Caco-2 (cell line): ENCODE data around the gene NDUFB2. TPM values are rescaled to one million over a fixed set of nuclear protein-coding genes. Genes with fewer than 3 reads are reported as not detected.

Experiments used
- BruUV-seq: library from RNA; stranded (reverse); fragments of 400-500 nt; replicated peaks from 2 replicates; lab custom pipeline; 2021; lab: Mats Ljungman, UMichigan
- CTCF ChIA-PET: fragments of 300-600 bp; sonication (Branson Sonifier 250); formaldehyde crosslinking; loops from one replicate; lab custom pipeline; 2022; ENCODE audit warnings: antibody characterized with exemption; lab: Charles Lee
- POLR2A ChIA-PET: fragments of 300-600 bp; sonication (Branson Sonifier 250); formaldehyde crosslinking; loops from one replicate; lab custom pipeline; 2022; ENCODE audit warnings: antibody characterized with exemption; lab: Charles Lee
- DNase-seq, 2 experiments: peaks; one replicate each; pipeline versions ENCODE4 v3.0.0 to v3.0.0-alpha.2; 2020 to 2022
- H3K27me3 ChIP-seq: replicated peaks from 2 replicates; pipeline ENCODE4 v1.6.0; 2011; ENCODE audit warnings: low read length; ENCODE audit not compliant: control insufficient read depth, insufficient read depth
- H3K36me3 ChIP-seq: 2 replicates; pipeline ENCODE4 v1.5.1; 2011; ENCODE audit warnings: low read length; ENCODE audit not compliant: control insufficient read depth, insufficient read depth
- H3K4me1 ChIP-seq: fragments of 250-450 bp; sonication (Bioruptor Pico); 2 replicates; pipeline ENCODE4 v1.5.1; 2020; ENCODE audit warnings: mild to moderate bottlenecking
- H3K4me3 ChIP-seq: 2 replicates; pipeline ENCODE4 v1.5.1; 2011; ENCODE audit warnings: low read depth, mild to moderate bottlenecking, control low read depth, low read length
- H3K9me3 ChIP-seq: fragments of 250-450 bp; sonication (Bioruptor Pico); 2 replicates; pipeline ENCODE4 v1.5.1; 2020; ENCODE audit warnings: mild to moderate bottlenecking, moderate library complexity
- H3K27ac Mint-ChIP-seq: one replicate; pipeline ENCODE4 v1.8.0; 2022; ENCODE audit warnings: mixed read lengths; ENCODE audit not compliant: unreplicated experiment
- H3K27me3 Mint-ChIP-seq: one replicate; pipeline ENCODE4 v1.8.0; 2022; ENCODE audit warnings: mixed read lengths; ENCODE audit not compliant: insufficient read depth, unreplicated experiment
- H3K36me3 Mint-ChIP-seq: one replicate; pipeline ENCODE4 v1.8.0; 2022; ENCODE audit warnings: mild to moderate bottlenecking, mixed read lengths; ENCODE audit not compliant: insufficient read depth, unreplicated experiment
- H3K4me1 Mint-ChIP-seq: one replicate; pipeline ENCODE4 v1.8.0; 2022; ENCODE audit warnings: low read depth, mixed read lengths; ENCODE audit not compliant: unreplicated experiment
- H3K4me3 Mint-ChIP-seq: one replicate; pipeline ENCODE4 v1.8.0; 2022; ENCODE audit warnings: mild to moderate bottlenecking, moderate library complexity, mixed read lengths; ENCODE audit not compliant: unreplicated experiment
- H3K9me3 Mint-ChIP-seq: one replicate; pipeline ENCODE4 v1.8.0; 2022; ENCODE audit warnings: mixed read lengths; ENCODE audit not compliant: unreplicated experiment
- CTCF ChIP-seq, 2 experiments: fragments of 200-600 bp in 1 of 2; IDR thresholded peaks; 1 replicate in 1 of 2; 2 replicates in 1 of 2; pipeline versions ENCODE4 v1.5.1 to v1.8.0; 2011 to 2022; ENCODE audit warnings: antibody characterized with exemption in 1 of 2, control low read depth in 1 of 2, inconsistent platforms in 1 of 2, low read depth in 1 of 2, low read length in 1 of 2, mild to moderate bottlenecking in 1 of 2, moderate library complexity in 1 of 2; ENCODE audit not compliant: insufficient read depth in 1 of 2, severe bottlenecking in 1 of 2, unreplicated experiment in 1 of 2
- intact Hi-C: fragments of 100-400 bp; cut with micrococcal nuclease; formaldehyde crosslinking; loops from one replicate; pipeline ENCODE4 v1.10.0; 2022; ENCODE audit not compliant: unreplicated experiment
- total RNA-seq: library from RNA; stranded (reverse); gene quantifications from 2 replicates; pipeline ENCODE4 v1.2.3, GENCODE V29; 2022

The NDUFB2 gene
- total RNA-seq, 1 experiment from 2014 or later = 166 TPM

GRCh38 chr7:140649556-140650205, 46.8 kb upstream of the NDUFB2 start:
- H3K4me3 Mint-ChIP-seq = no peak overlapping the region
- no peaks in the 10 kb centered on the region for H3K4me1 Mint-ChIP-seq
- no peaks in the 10 kb centered on the region for H3K27me3 ChIP-seq
- no peak for DNase-seq
- no peaks in the 10 kb centered on the region for H3K9me3 Mint-ChIP-seq
- no peaks in the 10 kb centered on the region for H3K4me1 ChIP-seq
- TF ChIP-seq CTCF (IDR thresholded peaks at IDR 0.05; ENCODE audit: insufficient read depth in 1 of 2, low read depth in 1 of 2, low read length in 1 of 2, severe bottlenecking in 1 of 2, unreplicated experiment in 1 of 2) = no peak
- ChIA-PET CTCF (no interaction called here), POLR2A (no interaction called here)
- no peaks in the 10 kb centered on the region for H3K9me3 ChIP-seq
- H3K27ac Mint-ChIP-seq = no peak overlapping the region
- no peaks in the 10 kb centered on the region for H3K36me3 ChIP-seq
- BruUV-seq = no TSS peak
- no peaks in the 10 kb centered on the region for H3K27me3 Mint-ChIP-seq
- H3K36me3 Mint-ChIP-seq = peaks cover 2% of the 10 kb centered on the region
- no peak overlapping the region for H3K4me3 ChIP-seq
- intact Hi-C loops = loop anchor here (10.0 kb wide), 1 partner anchor 475 kb away; the partner anchor contains the start of gene KDM7A

DNA sequence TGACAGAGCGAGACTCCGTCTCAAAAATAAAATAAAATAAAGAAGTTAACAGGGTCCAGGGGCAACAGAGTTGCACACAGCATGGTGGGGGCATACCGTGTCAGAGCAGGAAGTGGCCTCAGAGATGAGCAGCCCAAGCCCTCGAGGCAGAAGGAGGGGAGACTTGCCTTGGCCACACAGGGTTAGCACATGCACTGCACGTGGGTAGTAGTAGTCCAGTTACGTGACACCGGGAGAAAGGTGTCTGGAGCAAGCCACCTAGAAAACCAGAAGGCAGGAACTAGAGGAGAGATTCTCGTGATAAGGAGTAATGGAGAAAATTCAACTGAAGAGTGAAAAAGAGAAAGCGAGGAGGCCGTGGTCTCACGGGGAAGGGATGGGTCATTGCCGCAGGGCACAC, 46.1 kb upstream of the NDUFB2 start:
- Histone ChIP-seq H3K4me3 (no peak overlapping the region), H3K36me3 (no peaks in the 10 kb centered on the region), H3K9me3 (no peaks in the 10 kb centered on the region), H3K4me1 (no peaks in the 10 kb centered on the region), H3K27me3 (no peaks in the 10 kb centered on the region)
- H3K4me3 Mint-ChIP-seq = no peak overlapping the region
- no peak for DNase-seq
- no peak overlapping the region for H3K27ac Mint-ChIP-seq
- intact Hi-C loops = loop anchor here (10.0 kb wide), 1 partner anchor 476 kb away; the partner anchor contains the start of gene KDM7A
- no peaks in the 10 kb centered on the region for H3K4me1 Mint-ChIP-seq
- ChIA-PET CTCF (no interaction called here), POLR2A (no interaction called here)
- BruUV-seq = no TSS peak
- TF ChIP-seq CTCF (IDR thresholded peaks at IDR 0.05; ENCODE audit: insufficient read depth in 1 of 2, low read depth in 1 of 2, low read length in 1 of 2, severe bottlenecking in 1 of 2, unreplicated experiment in 1 of 2) = no peak
- no peaks in the 10 kb centered on the region for H3K36me3 Mint-ChIP-seq
- no peaks in the 10 kb centered on the region for H3K9me3 Mint-ChIP-seq
- no peaks in the 10 kb centered on the region for H3K27me3 Mint-ChIP-seq

DNA sequence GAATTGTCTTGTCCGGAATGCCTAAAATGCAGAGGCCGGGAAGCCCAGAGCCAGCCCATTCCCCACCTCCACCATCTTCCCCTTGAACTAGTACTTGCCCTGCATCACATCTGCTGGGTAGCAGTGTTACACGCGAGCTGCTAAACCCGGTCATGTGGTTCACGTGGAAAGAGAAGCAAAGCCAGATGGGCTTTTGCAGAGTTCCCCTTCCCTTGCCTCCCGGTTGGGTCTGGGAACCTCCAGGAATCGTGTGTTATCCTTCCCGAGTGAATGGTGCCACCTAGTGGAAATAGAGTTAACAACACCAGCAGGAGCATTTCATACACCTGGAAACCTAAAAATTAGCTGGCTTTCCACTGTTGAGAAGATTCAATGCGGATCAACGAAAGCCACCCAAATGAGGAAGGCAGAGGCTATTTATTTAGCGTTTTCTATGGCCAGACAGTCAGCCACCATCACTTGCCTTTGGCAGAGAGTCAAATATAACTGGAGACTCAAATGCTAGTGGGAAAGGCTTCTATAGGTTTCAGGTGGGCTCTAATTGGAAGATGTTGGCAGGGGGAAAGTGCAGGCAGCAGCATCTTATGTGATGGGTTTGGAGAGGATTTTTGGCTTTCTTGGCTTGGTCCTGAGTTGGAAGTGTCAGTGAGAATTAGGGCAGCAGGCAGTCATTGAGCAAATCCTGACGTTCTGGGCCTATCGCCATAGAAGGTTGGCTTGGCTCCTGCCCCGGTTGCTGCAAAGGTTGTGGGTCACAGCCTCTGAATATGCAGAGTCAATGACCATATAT, 43.0 kb upstream of the NDUFB2 start:
- no peaks in the 10 kb centered on the region for H3K9me3 Mint-ChIP-seq
- H3K36me3 ChIP-seq = no peaks in the 10 kb centered on the region
- no peak overlapping the region for H3K27ac Mint-ChIP-seq
- ChIA-PET POLR2A (no interaction called here), CTCF (interaction anchor here (0.6 to 2.0 kb wide), 6 partner anchors 12 to 319 kb away, joined by 3 to 52 read pairs (median 3); partner anchors contain the start of gene DENND2A)
- no peaks in the 10 kb centered on the region for H3K9me3 ChIP-seq
- H3K4me3 ChIP-seq = no peak overlapping the region
- peaks cover 9% of the 10 kb centered on the region for H3K4me1 ChIP-seq
- DNase-seq = peak; percentile 71 to 80
- no TSS peak for BruUV-seq
- no peaks in the 10 kb centered on the region for H3K27me3 Mint-ChIP-seq
- H3K4me1 Mint-ChIP-seq = peaks cover 12% of the 10 kb centered on the region
- H3K36me3 Mint-ChIP-seq = no peaks in the 10 kb centered on the region
- H3K4me3 Mint-ChIP-seq = no peak overlapping the region
- H3K27me3 ChIP-seq = no peaks in the 10 kb centered on the region
- TF ChIP-seq CTCF (IDR thresholded peaks at IDR 0.05; ENCODE audit: insufficient read depth in 1 of 2, low read depth in 1 of 2, low read length in 1 of 2, severe bottlenecking in 1 of 2, unreplicated experiment in 1 of 2) = peak; percentile 80 to 82
- intact Hi-C loops = loop anchor here (1.0 to 10.0 kb wide), 3 partner anchors 135 to 479 kb away; partner anchors contain the start of gene KDM7A
